GM12875 (cell line): ENCODE measurements around the gene ARMC12.

ENCODE experiments used
- H3K4me3 ChIP-seq: one replicate; pipeline ENCODE4 v1.5.1; 2011; ENCODE audit warnings: low read depth, low read length, control low read depth
- TF ChIP-seq, protein P1 (sequence below): IDR thresholded peaks from 2 replicates; pipeline ENCODE4 v1.5.1; 2011; ENCODE audit warnings: low read depth, mild to moderate bottlenecking, control low read depth, inconsistent platforms, low read length, moderate library complexity, borderline replicate concordance; ENCODE audit not compliant: insufficient read depth

Gene ARMC12

DNA sequence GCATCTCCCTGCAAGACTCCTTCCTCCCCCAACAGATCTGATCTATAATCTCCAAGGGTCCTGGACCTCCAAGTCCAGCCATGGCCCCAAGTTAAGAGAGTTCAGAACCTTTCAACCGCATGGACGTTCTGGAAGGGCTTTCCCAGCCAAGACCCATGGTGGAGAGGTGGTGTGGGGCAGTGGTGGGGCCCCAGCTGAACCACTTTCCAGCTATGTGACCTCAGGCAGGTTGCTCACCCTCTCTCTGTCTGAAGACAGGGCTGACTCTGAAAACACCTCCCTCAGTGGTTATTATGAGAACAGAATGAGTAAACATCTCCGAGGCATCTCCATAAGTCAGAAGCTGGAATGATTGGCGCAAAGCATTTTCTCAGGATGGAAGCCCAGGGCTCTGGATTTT lies 59.4 kb downstream of the ARMC12 start:
- TF ChIP-seq, protein P1, sequence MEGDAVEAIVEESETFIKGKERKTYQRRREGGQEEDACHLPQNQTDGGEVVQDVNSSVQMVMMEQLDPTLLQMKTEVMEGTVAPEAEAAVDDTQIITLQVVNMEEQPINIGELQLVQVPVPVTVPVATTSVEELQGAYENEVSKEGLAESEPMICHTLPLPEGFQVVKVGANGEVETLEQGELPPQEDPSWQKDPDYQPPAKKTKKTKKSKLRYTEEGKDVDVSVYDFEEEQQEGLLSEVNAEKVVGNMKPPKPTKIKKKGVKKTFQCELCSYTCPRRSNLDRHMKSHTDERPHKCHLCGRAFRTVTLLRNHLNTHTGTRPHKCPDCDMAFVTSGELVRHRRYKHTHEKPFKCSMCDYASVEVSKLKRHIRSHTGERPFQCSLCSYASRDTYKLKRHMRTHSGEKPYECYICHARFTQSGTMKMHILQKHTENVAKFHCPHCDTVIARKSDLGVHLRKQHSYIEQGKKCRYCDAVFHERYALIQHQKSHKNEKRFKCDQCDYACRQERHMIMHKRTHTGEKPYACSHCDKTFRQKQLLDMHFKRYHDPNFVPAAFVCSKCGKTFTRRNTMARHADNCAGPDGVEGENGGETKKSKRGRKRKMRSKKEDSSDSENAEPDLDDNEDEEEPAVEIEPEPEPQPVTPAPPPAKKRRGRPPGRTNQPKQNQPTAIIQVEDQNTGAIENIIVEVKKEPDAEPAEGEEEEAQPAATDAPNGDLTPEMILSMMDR, result no peak

DNA sequence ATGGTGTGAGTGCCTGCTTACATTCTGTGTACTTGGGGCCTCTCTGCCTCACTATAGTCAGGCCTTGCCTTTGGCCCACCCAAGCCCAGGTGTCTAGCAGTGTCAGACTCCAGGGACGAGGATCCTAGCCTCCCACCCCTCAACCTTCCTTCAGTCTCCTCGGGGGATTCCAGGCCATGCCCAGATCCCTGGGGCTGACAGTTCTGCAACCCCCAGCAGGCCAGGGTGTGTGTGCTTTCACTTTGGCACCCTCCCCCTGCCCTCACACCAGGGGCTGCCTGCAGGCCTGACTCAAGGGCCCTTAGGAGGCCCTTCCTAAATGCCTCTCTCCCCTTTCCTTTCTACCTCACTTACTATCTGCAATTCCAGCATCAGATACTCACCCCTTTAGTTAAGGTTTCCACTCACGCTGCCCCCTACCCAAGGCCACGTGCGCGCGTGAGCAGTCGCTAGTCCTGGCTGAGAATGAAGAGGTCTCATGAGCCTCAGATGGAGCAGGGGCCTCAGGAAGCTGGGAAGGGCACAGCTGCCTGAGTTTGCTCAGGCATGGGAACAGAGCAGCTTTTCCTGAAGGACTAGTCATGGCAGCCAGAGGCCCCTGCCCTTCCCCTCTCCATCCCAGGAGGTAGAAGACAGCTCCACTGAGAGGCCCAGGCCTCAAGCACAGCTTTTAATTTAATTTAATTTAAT lies 61.1 kb downstream of the ARMC12 start:
- TF ChIP-seq, protein P1, result no peak

More for the DNA sequence above, 59.4 kb downstream of the ARMC12 start:
- no peak overlapping the region for H3K4me3 ChIP-seq

More for the DNA sequence above, 61.1 kb downstream of the ARMC12 start:
- no peak overlapping the region for H3K4me3 ChIP-seq
